Keratinocyte (primary cell): ENCODE data around the gene STRBP. TPM values are rescaled to one million over a fixed set of nuclear protein-coding genes. Genes with fewer than 3 reads are reported as not detected.

ENCODE experiments used
- DNase-seq: peaks from one replicate; pipeline ENCODE4 v3.0.0-alpha.2; 2011; ENCODE audit warnings: low read depth, missing footprints, low spot score
- FAIRE-seq: peaks from 2 replicates; lab custom pipeline; 2011; peaks lifted over from hg19 to GRCh38; lab: Jason Lieb, UNC
- H2AFZ ChIP-seq: 2 replicates; pipeline ENCODE4 v1.6.0; 2012; ENCODE audit warnings: low read length, control low read depth, inconsistent platforms; ENCODE audit not compliant: control insufficient read depth
- H3K27ac ChIP-seq: 2 replicates; pipeline ENCODE4 v1.5.1; 2011; ENCODE audit warnings: low read length; ENCODE audit not compliant: control insufficient read depth, insufficient read depth
- H3K27me3 ChIP-seq: 3 replicates; pipeline ENCODE4 v1.6.0; 2011; ENCODE audit warnings: low read length; ENCODE audit not compliant: control insufficient read depth, insufficient read depth; ENCODE audit errors: extremely low read depth
- H3K36me3 ChIP-seq, 2 experiments: 2 replicates in 1 of 2; 3 replicates in 1 of 2; pipeline ENCODE4 v1.5.1; 2011; ENCODE audit warnings: low read length in 2 of 2, mild to moderate bottlenecking in 1 of 2; ENCODE audit not compliant: control insufficient read depth in 2 of 2, insufficient read depth in 2 of 2; ENCODE audit errors: extremely low read depth in 1 of 2
- H3K4me1 ChIP-seq: 3 replicates; pipeline ENCODE4 v1.5.1; 2011; ENCODE audit warnings: low read length; ENCODE audit not compliant: control insufficient read depth, insufficient read depth; ENCODE audit errors: extremely low read depth
- H3K4me2 ChIP-seq: 3 replicates; pipeline ENCODE4 v1.6.0; 2011; ENCODE audit warnings: low read depth, low read length; ENCODE audit not compliant: control insufficient read depth, insufficient read depth; ENCODE audit errors: extremely low read depth
- H3K4me3 ChIP-seq, 3 experiments: fragments of 200-600 bp in 1 of 3; sonication (generic) in 1 of 3; 2 replicates in 2 of 3; 3 replicates in 1 of 3; pipeline ENCODE4 v1.5.1; 2011 to 2016; ENCODE audit warnings: low read length in 3 of 3, mild to moderate bottlenecking in 3 of 3, control low read depth in 2 of 3, inconsistent platforms in 1 of 3, low read depth in 1 of 3, mixed read lengths in 1 of 3, mixed run types in 1 of 3, moderate library complexity in 1 of 3; ENCODE audit not compliant: control insufficient read depth in 2 of 3, insufficient read depth in 2 of 3; ENCODE audit errors: extremely low read depth in 1 of 3
- H3K79me2 ChIP-seq: 2 replicates; pipeline ENCODE4 v1.6.0; 2012; ENCODE audit warnings: low read length; ENCODE audit not compliant: control insufficient read depth, insufficient read depth
- H3K9ac ChIP-seq: 3 replicates; pipeline ENCODE4 v1.6.0; 2011; ENCODE audit warnings: low read length; ENCODE audit not compliant: control insufficient read depth, insufficient read depth; ENCODE audit errors: extremely low read depth
- H3K9me1 ChIP-seq: 3 replicates; pipeline ENCODE4 v1.6.0; 2011; ENCODE audit warnings: low read length; ENCODE audit not compliant: control insufficient read depth, insufficient read depth; ENCODE audit errors: extremely low read depth
- H3K9me3 ChIP-seq: 2 replicates; pipeline ENCODE4 v1.5.1; 2012; ENCODE audit warnings: low read depth, low read length; ENCODE audit not compliant: control insufficient read depth
- H4K20me1 ChIP-seq: 3 replicates; pipeline ENCODE4 v1.6.0; 2011; ENCODE audit warnings: low read length; ENCODE audit not compliant: control insufficient read depth, insufficient read depth; ENCODE audit errors: extremely low read depth
- CTCF ChIP-seq, 3 experiments: IDR thresholded peaks in 1 of 3; conservative IDR thresholded peaks in 1 of 3; optimal IDR thresholded peaks in 1 of 3; 2 replicates in 2 of 3; 3 replicates in 1 of 3; pipeline versions ENCODE3 to v1.5.1; 2011; ENCODE audit warnings: low read length in 3 of 3, mild to moderate bottlenecking in 3 of 3, moderate library complexity in 2 of 3, control low read depth in 1 of 3, inconsistent platforms in 1 of 3; ENCODE audit not compliant: insufficient read depth in 2 of 3; ENCODE audit errors: extremely low read depth in 1 of 3
- EZH2 ChIP-seq: IDR thresholded peaks from one replicate; pipeline ENCODE4 v1.6.1; 2012; ENCODE audit warnings: inconsistent platforms, mild to moderate bottlenecking, low read length, moderate library complexity
- dilution Hi-C: fragments of 300-500 bp; cut with MboI; formaldehyde crosslinking; loops from one replicate; pipeline ENCODE4 v1.7.0; 2020; ENCODE audit warnings: low sequenced_read_pairs; ENCODE audit not compliant: extremely low pct_ligation_motif_present
- polyA plus RNA-seq, 5 experiments: library from polyadenylated mRNA; depleted of rRNA in 3 of 5; stranded (reverse) in 3 of 5; stranded (forward) in 1 of 5; unstranded in 1 of 5; fragments of >200 nt; gene quantifications; 1 replicate in 1 of 5; 2 replicates in 3 of 5; 3 replicates in 1 of 5; pipeline versions ENCODE4 v1.2.1 to v1.2.3, GENCODE V29; 2011 to 2012; ENCODE audit warnings: missing spikeins in 2 of 5, low read depth in 1 of 5, low replicate concordance in 1 of 5

The STRBP gene
- polyA plus RNA-seq, 1 donor (not counting 4 experiments of a cell fraction or from before 2014, with no cell fraction given): 11.3 TPM

GRCh38 chr9:123251741-123252140 lies 16.6 kb downstream of the STRBP start:
- no peak overlapping the region for H3K27ac ChIP-seq
- dilution Hi-C loops: no loop called here

GRCh38 chr9:123251324-123251723 lies 17.1 kb downstream of the STRBP start:
- H3K9me3 ChIP-seq: no peaks in the 10 kb centered on the region
- H3K27ac ChIP-seq: no peak overlapping the region
- H3K4me2 ChIP-seq: no peak overlapping the region
- dilution Hi-C loops: no loop called here
- no peaks in the 10 kb centered on the region for H3K27me3 ChIP-seq
- H3K9me1 ChIP-seq: no peaks in the 10 kb centered on the region
- no peaks in the 10 kb centered on the region for H4K20me1 ChIP-seq
- TF ChIP-seq EZH2 (no peak), CTCF (optimal IDR thresholded peaks at IDR 0.05 in 1 of 3, IDR thresholded peaks at IDR 0.05 in 1 of 3, conservative IDR thresholded peaks at IDR 0.05 in 1 of 3; ENCODE audit: extremely low read depth in 1 of 3, insufficient read depth in 2 of 3, low read length in 3 of 3) (no peak)
- FAIRE-seq: no peak
- DNase-seq: no peak
- H3K9ac ChIP-seq: no peak overlapping the region
- no peak overlapping the region for H2AFZ ChIP-seq
- H3K4me3 ChIP-seq: no peak overlapping the region
- no peaks in the 10 kb centered on the region for H3K79me2 ChIP-seq
- H3K4me1 ChIP-seq: no peaks in the 10 kb centered on the region
- no peaks in the 10 kb centered on the region for H3K36me3 ChIP-seq

More at GRCh38 chr9:123251741-123252140, 16.6 kb downstream of the STRBP start:
- TF ChIP-seq CTCF (optimal IDR thresholded peaks at IDR 0.05 in 1 of 3, IDR thresholded peaks at IDR 0.05 in 1 of 3, conservative IDR thresholded peaks at IDR 0.05 in 1 of 3; ENCODE audit: extremely low read depth in 1 of 3, insufficient read depth in 2 of 3, low read length in 3 of 3) (no peak), EZH2 (no peak)
- no peaks in the 10 kb centered on the region for H3K9me3 ChIP-seq
- no peaks in the 10 kb centered on the region for H3K9me1 ChIP-seq
- H3K36me3 ChIP-seq: no peaks in the 10 kb centered on the region
- no peak overlapping the region for H2AFZ ChIP-seq
- FAIRE-seq (no peak), DNase-seq (no peak)
- no peak overlapping the region for H3K4me2 ChIP-seq
- no peaks in the 10 kb centered on the region for H3K79me2 ChIP-seq
- H3K9ac ChIP-seq: no peak overlapping the region
- H4K20me1 ChIP-seq: no peaks in the 10 kb centered on the region
- H3K27me3 ChIP-seq: no peaks in the 10 kb centered on the region
- no peaks in the 10 kb centered on the region for H3K4me1 ChIP-seq
- H3K4me3 ChIP-seq: no peak overlapping the region
